ENCODE results near the gene TMEM53. TPM values are rescaled to one million over a fixed set of nuclear protein-coding genes. Genes with fewer than 3 reads are reported as not detected.

Gene TMEM53
- total RNA-seq, 1 experiment from 2014 or later = 8.2 TPM

DNA sequence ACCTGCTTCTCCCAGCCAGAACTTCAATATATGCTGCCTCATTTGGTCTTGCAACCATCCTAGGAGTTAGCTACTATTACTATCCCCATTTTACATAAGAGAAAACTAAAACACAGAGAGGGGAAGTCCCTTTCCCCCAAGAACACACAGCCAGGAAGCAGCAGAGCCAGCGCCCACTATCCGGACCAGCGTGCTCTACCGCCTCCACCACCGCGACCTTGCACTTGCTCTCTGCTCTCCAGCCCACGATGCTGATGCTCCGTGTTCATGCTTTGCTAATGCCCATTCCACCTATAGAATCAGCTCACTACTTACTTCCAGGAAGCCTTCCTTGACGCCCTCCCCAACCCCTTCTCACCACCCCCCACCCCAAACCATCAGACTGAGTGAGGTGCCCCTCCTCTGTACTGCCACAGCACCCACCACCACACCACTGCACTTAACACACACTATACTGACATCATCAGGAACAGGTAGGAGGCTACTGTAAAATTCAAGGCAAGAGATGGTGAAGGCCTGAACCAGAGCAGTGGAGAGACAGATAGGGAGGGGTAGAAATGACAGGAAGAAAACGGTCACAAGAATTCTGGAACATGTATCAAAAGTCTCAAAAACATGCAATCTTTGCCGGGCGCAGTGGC, 9.4 kb downstream of the TMEM53 start (continued):
- TF ChIP-seq, protein P1, sequence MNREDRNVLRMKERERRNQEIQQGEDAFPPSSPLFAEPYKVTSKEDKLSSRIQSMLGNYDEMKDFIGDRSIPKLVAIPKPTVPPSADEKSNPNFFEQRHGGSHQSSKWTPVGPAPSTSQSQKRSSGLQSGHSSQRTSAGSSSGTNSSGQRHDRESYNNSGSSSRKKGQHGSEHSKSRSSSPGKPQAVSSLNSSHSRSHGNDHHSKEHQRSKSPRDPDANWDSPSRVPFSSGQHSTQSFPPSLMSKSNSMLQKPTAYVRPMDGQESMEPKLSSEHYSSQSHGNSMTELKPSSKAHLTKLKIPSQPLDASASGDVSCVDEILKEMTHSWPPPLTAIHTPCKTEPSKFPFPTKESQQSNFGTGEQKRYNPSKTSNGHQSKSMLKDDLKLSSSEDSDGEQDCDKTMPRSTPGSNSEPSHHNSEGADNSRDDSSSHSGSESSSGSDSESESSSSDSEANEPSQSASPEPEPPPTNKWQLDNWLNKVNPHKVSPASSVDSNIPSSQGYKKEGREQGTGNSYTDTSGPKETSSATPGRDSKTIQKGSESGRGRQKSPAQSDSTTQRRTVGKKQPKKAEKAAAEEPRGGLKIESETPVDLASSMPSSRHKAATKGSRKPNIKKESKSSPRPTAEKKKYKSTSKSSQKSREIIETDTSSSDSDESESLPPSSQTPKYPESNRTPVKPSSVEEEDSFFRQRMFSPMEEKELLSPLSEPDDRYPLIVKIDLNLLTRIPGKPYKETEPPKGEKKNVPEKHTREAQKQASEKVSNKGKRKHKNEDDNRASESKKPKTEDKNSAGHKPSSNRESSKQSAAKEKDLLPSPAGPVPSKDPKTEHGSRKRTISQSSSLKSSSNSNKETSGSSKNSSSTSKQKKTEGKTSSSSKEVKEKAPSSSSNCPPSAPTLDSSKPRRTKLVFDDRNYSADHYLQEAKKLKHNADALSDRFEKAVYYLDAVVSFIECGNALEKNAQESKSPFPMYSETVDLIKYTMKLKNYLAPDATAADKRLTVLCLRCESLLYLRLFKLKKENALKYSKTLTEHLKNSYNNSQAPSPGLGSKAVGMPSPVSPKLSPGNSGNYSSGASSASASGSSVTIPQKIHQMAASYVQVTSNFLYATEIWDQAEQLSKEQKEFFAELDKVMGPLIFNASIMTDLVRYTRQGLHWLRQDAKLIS (CRISPR knock-in tag; IDR thresholded peaks at IDR 0.05; ENCODE audit: borderline replicate concordance) = no peak
- TF ChIP-seq TCF7 (CRISPR knock-in tag; IDR thresholded peaks at IDR 0.05; ENCODE audit: low read depth) (no peak), ZNF317 (CRISPR knock-in tag; IDR thresholded peaks at IDR 0.05; ENCODE audit: borderline replicate concordance, low read depth) (no peak), RORB (CRISPR knock-in tag; IDR thresholded peaks at IDR 0.05) (no peak), ZNF263 (CRISPR knock-in tag; IDR thresholded peaks at IDR 0.05; ENCODE audit: low read depth) (no peak)
- TF ChIP-seq, protein P2, sequence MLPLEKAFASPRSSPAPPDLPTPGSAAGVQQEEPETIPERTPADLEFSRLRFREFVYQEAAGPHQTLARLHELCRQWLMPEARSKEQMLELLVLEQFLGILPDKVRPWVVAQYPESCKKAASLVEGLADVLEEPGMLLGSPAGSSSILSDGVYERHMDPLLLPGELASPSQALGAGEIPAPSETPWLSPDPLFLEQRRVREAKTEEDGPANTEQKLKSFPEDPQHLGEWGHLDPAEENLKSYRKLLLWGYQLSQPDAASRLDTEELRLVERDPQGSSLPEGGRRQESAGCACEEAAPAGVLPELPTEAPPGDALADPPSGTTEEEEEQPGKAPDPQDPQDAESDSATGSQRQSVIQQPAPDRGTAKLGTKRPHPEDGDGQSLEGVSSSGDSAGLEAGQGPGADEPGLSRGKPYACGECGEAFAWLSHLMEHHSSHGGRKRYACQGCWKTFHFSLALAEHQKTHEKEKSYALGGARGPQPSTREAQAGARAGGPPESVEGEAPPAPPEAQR (CRISPR knock-in tag; IDR thresholded peaks at IDR 0.05) = no peak
- TF ChIP-seq, protein P3, sequence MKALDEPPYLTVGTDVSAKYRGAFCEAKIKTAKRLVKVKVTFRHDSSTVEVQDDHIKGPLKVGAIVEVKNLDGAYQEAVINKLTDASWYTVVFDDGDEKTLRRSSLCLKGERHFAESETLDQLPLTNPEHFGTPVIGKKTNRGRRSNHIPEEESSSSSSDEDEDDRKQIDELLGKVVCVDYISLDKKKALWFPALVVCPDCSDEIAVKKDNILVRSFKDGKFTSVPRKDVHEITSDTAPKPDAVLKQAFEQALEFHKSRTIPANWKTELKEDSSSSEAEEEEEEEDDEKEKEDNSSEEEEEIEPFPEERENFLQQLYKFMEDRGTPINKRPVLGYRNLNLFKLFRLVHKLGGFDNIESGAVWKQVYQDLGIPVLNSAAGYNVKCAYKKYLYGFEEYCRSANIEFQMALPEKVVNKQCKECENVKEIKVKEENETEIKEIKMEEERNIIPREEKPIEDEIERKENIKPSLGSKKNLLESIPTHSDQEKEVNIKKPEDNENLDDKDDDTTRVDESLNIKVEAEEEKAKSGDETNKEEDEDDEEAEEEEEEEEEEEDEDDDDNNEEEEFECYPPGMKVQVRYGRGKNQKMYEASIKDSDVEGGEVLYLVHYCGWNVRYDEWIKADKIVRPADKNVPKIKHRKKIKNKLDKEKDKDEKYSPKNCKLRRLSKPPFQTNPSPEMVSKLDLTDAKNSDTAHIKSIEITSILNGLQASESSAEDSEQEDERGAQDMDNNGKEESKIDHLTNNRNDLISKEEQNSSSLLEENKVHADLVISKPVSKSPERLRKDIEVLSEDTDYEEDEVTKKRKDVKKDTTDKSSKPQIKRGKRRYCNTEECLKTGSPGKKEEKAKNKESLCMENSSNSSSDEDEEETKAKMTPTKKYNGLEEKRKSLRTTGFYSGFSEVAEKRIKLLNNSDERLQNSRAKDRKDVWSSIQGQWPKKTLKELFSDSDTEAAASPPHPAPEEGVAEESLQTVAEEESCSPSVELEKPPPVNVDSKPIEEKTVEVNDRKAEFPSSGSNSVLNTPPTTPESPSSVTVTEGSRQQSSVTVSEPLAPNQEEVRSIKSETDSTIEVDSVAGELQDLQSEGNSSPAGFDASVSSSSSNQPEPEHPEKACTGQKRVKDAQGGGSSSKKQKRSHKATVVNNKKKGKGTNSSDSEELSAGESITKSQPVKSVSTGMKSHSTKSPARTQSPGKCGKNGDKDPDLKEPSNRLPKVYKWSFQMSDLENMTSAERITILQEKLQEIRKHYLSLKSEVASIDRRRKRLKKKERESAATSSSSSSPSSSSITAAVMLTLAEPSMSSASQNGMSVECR (CRISPR knock-in tag; IDR thresholded peaks at IDR 0.05; ENCODE audit: borderline replicate concordance) = no peak

DNA sequence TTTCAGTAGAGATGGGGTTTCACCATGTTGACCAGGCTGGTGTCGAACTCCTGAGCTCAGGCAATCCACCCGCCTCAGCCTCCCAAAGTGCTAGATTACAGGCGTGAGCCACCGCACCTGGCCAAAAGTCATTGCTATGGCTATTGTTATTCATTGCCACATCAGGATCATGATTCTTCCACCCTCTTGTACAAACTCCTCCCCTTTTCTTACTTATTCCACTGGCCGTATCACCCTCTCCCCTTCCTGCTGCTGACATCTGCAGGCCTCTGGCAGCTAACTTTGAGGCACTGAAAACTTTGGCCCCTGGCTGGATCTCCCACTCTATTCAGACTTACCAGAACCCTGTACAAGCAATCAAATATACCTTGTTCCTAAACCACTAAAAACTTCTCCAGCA, 10.9 kb downstream of the TMEM53 start:
- Mint-ChIP-seq H3K4me1 (peaks cover 12% of the 10 kb centered on the region), H3K4me3 (no peak overlapping the region), H3K27me3 (ENCODE audit: low read depth) (no peaks in the 10 kb centered on the region), H3K9me3 (no peaks in the 10 kb centered on the region), H3K27ac (no peak overlapping the region), H3K36me3 (no peaks in the 10 kb centered on the region)
- ATAC-seq (no peak), DNase-seq (ENCODE audit: low spot score) (no peak)
- POLR2A ChIA-PET = no interaction called here
- CTCF ChIA-PET = interaction anchor here (1.2 to 2.8 kb wide), 2 partner anchors 11 to 54 kb away, joined by 3 to 16 read pairs; no protein-coding TSS in a partner anchor
- no peak for TF ChIP-seq ESRRA (CRISPR knock-in tag; IDR thresholded peaks at IDR 0.05; ENCODE audit: borderline replicate concordance)
- no peak for TF ChIP-seq ZNF423 (CRISPR knock-in tag; IDR thresholded peaks at IDR 0.05)
- TF ChIP-seq, protein P4, sequence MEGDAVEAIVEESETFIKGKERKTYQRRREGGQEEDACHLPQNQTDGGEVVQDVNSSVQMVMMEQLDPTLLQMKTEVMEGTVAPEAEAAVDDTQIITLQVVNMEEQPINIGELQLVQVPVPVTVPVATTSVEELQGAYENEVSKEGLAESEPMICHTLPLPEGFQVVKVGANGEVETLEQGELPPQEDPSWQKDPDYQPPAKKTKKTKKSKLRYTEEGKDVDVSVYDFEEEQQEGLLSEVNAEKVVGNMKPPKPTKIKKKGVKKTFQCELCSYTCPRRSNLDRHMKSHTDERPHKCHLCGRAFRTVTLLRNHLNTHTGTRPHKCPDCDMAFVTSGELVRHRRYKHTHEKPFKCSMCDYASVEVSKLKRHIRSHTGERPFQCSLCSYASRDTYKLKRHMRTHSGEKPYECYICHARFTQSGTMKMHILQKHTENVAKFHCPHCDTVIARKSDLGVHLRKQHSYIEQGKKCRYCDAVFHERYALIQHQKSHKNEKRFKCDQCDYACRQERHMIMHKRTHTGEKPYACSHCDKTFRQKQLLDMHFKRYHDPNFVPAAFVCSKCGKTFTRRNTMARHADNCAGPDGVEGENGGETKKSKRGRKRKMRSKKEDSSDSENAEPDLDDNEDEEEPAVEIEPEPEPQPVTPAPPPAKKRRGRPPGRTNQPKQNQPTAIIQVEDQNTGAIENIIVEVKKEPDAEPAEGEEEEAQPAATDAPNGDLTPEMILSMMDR (IDR thresholded peaks at IDR 0.05) = no peak
- no peak for TF ChIP-seq EMX1 (CRISPR knock-in tag; IDR thresholded peaks at IDR 0.05)
- TF ChIP-seq GRHL2 (CRISPR knock-in tag; IDR thresholded peaks at IDR 0.05; ENCODE audit: insufficient replicate concordance, severe bottlenecking) = no peak
- no peak for TF ChIP-seq RELA (CRISPR knock-in tag; IDR thresholded peaks at IDR 0.05; ENCODE audit: borderline replicate concordance)
- TF ChIP-seq, protein P1 (CRISPR knock-in tag; IDR thresholded peaks at IDR 0.05; ENCODE audit: borderline replicate concordance) = no peak
- TF ChIP-seq, protein P5, sequence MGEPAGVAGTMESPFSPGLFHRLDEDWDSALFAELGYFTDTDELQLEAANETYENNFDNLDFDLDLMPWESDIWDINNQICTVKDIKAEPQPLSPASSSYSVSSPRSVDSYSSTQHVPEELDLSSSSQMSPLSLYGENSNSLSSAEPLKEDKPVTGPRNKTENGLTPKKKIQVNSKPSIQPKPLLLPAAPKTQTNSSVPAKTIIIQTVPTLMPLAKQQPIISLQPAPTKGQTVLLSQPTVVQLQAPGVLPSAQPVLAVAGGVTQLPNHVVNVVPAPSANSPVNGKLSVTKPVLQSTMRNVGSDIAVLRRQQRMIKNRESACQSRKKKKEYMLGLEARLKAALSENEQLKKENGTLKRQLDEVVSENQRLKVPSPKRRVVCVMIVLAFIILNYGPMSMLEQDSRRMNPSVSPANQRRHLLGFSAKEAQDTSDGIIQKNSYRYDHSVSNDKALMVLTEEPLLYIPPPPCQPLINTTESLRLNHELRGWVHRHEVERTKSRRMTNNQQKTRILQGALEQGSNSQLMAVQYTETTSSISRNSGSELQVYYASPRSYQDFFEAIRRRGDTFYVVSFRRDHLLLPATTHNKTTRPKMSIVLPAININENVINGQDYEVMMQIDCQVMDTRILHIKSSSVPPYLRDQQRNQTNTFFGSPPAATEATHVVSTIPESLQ (CRISPR knock-in tag; IDR thresholded peaks at IDR 0.05) = no peak
- no peak for TF ChIP-seq NR2C2 (CRISPR knock-in tag; IDR thresholded peaks at IDR 0.05)
- no peak for TF ChIP-seq CBFB (CRISPR knock-in tag; IDR thresholded peaks at IDR 0.05; ENCODE audit: low read depth)
